LNCAP (cell line): ENCODE results near the gene SPATA21.

Experiments used
- CTCF ChIP-seq: fragments of 450-650 bp; IDR thresholded peaks from 2 replicates; pipeline ENCODE4 v1.5.1; 2017; ENCODE audit warnings: mild to moderate bottlenecking

Gene SPATA21

GRCh38 chr1:16385659-16386453 is 51.4 kb downstream of the SPATA21 start:
- TF ChIP-seq CTCF = no peak

GRCh38 chr1:16383888-16384287 is 53.3 kb downstream of the SPATA21 start:
- no peak for TF ChIP-seq CTCF

GRCh38 chr1:16380868-16381267 is 56.4 kb downstream of the SPATA21 start:
- TF ChIP-seq CTCF = no peak

GRCh38 chr1:16378443-16378842 is 58.8 kb downstream of the SPATA21 start:
- no peak for TF ChIP-seq CTCF

- no peak for TF ChIP-seq CTCF
These were observed 60.3 kb downstream of the SPATA21 start for GRCh38 chr1:16376971-16377370.

GRCh38 chr1:16375521-16376340 is 61.5 kb downstream of the SPATA21 start:
- TF ChIP-seq CTCF = no peak

- no peak for TF ChIP-seq CTCF
These were observed 63.0 kb downstream of the SPATA21 start for GRCh38 chr1:16374266-16374665.
